Neural cell (in vitro differentiated cells): ENCODE measurements around the gene OR52N4.

Experiments
- EP300 ChIP-seq: fragments of 450-650 bp; conservative IDR thresholded peaks from 2 replicates; pipeline ENCODE4 v1.6.1; 2014; ENCODE audit warnings: antibody characterized with exemption, mild to moderate bottlenecking, moderate library complexity; ENCODE audit not compliant: poor library complexity, severe bottlenecking
- EZH2 ChIP-seq: fragments of 200-600, 300-800 bp; shearing (Covaris generic), sonication (generic); IDR thresholded peaks from 2 replicates; pipeline ENCODE4 v1.6.1; 2014; ENCODE audit warnings: antibody characterized with exemption, low read length, borderline replicate concordance, mild to moderate bottlenecking; ENCODE audit not compliant: insufficient read depth, poor library complexity, severe bottlenecking
- POLR2AphosphoS5 ChIP-seq: IDR thresholded peaks from 2 replicates; pipeline ENCODE4 v1.6.1; 2012
- SMC3 ChIP-seq: fragments of 450-650 bp; conservative IDR thresholded peaks from 2 replicates; pipeline ENCODE4 v1.6.1; 2014; ENCODE audit warnings: antibody characterized with exemption, mild to moderate bottlenecking, moderate library complexity; ENCODE audit not compliant: poor library complexity
- TF ChIP-seq, protein P1 (sequence below): fragments of 450-650 bp; IDR thresholded peaks from 2 replicates; pipeline ENCODE4 v1.5.1; 2014; ENCODE audit warnings: antibody characterized with exemption, mild to moderate bottlenecking, moderate library complexity; ENCODE audit not compliant: poor library complexity, severe bottlenecking

DNA sequence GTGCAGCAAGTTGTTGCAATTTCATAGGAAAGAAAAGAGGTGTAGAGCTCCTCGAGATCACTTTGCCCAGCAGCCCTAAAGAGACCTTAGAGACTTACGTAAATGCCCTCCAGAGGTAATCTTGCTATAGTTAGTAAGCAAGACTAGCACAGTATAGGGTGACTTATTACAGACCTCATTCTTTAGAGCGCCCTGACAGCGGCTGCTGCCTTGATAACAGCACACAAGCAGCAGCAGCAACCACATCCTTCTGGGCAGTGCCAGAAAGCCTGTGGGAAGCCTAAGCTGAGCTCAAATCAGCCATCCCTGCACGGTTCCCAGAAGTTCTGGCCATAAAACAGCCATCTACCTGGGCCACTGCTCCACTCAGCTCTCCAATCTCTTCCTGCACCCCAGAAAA lies 40.3 kb upstream of the OR52N4 start:
- TF ChIP-seq EZH2 = no peak
- TF ChIP-seq, protein P1, sequence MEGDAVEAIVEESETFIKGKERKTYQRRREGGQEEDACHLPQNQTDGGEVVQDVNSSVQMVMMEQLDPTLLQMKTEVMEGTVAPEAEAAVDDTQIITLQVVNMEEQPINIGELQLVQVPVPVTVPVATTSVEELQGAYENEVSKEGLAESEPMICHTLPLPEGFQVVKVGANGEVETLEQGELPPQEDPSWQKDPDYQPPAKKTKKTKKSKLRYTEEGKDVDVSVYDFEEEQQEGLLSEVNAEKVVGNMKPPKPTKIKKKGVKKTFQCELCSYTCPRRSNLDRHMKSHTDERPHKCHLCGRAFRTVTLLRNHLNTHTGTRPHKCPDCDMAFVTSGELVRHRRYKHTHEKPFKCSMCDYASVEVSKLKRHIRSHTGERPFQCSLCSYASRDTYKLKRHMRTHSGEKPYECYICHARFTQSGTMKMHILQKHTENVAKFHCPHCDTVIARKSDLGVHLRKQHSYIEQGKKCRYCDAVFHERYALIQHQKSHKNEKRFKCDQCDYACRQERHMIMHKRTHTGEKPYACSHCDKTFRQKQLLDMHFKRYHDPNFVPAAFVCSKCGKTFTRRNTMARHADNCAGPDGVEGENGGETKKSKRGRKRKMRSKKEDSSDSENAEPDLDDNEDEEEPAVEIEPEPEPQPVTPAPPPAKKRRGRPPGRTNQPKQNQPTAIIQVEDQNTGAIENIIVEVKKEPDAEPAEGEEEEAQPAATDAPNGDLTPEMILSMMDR = no peak
- TF ChIP-seq EP300 = no peak
- TF ChIP-seq SMC3 = no peak
- no peak for TF ChIP-seq POLR2AphosphoS5
